Activated T-cell treated with anti-CD3 and anti-CD28 coated beads for 24 hours (primary cell): ENCODE measurements around the gene TNNT2.

Experiments used
- DNase-seq: peaks from one replicate; pipeline ENCODE4 v3.0.0-alpha.2; 2020; ENCODE audit warnings: low read depth

Gene TNNT2

GRCh38 chr1:201316556-201316955 is 60.9 kb downstream of the TNNT2 start:
- DNase-seq, result no peak

GRCh38 chr1:201313086-201313485 is 64.4 kb downstream of the TNNT2 start:
- DNase-seq, result no peak

GRCh38 chr1:201312298-201312697 is 65.2 kb downstream of the TNNT2 start:
- DNase-seq, result no peak

- DNase-seq, result no peak
These were observed 66.0 kb downstream of the TNNT2 start for GRCh38 chr1:201311356-201312011.

GRCh38 chr1:201310986-201311355 is 66.5 kb downstream of the TNNT2 start:
- no peak for DNase-seq

GRCh38 chr1:201310251-201310985 is 67.1 kb downstream of the TNNT2 start:
- DNase-seq, result no peak

GRCh38 chr1:201309416-201309815 is 68.1 kb downstream of the TNNT2 start:
- no peak for DNase-seq
